ENCODE results near the gene ATRNL1. TPM values are rescaled to one million over a fixed set of nuclear protein-coding genes. Genes with fewer than 3 reads are reported as not detected.

Gene ATRNL1
- polyA plus RNA-seq, 1 donor from 2014 or later, result 47.8 TPM

- no peak overlapping the region for H3K9ac ChIP-seq (ENCODE audit: low read length)
- H3K9me3 ChIP-seq (ENCODE audit: low read length), result no peaks in the 10 kb centered on the region
- no peaks in the 10 kb centered on the region for H3K9me2 ChIP-seq (ENCODE audit: insufficient read depth, low read length)
- no peaks in the 10 kb centered on the region for H4K20me1 ChIP-seq (ENCODE audit: insufficient read depth)
- H3K4me3 ChIP-seq (ENCODE audit: low read length), result no peak overlapping the region
- no peaks in the 10 kb centered on the region for H3K79me2 ChIP-seq (replicated peaks; ENCODE audit: insufficient read depth, low read length)
- no peaks in the 10 kb centered on the region for H3F3A ChIP-seq (ENCODE audit: insufficient read depth, low read length, poor library complexity, severe bottlenecking)
- no peak overlapping the region for H2AFZ ChIP-seq (ENCODE audit: low read depth, low read length)
- H3K27me3 ChIP-seq (ENCODE audit: insufficient read depth, low read depth, low read length), result no peaks in the 10 kb centered on the region
- H3K36me3 ChIP-seq (ENCODE audit: insufficient read depth, low read length), result no peaks in the 10 kb centered on the region
- no peak overlapping the region for H3K4me2 ChIP-seq (ENCODE audit: low read length)
- TF ChIP-seq POLR2AphosphoS5 (IDR thresholded peaks at IDR 0.05) (peak; percentile 29), SMC3 (conservative IDR thresholded peaks at IDR 0.05; ENCODE audit: poor library complexity) (no peak), TAF1 (IDR thresholded peaks at IDR 0.05; ENCODE audit: low read depth) (no peak), EP300 (conservative IDR thresholded peaks at IDR 0.05; ENCODE audit: poor library complexity, severe bottlenecking) (peak; percentile 39)
- H3K27ac ChIP-seq (ENCODE audit: low read length), result no peak overlapping the region
Measured at GRCh38 chr10:115909037-115909436, 815.9 kb downstream of the ATRNL1 start.

GRCh38 chr10:115909962-115910731 is 817.0 kb downstream of the ATRNL1 start:
- no peak for TF ChIP-seq POLR2AphosphoS5 (IDR thresholded peaks at IDR 0.05)
- no peak for TF ChIP-seq REST (IDR thresholded peaks at IDR 0.05; ENCODE audit: borderline replicate concordance)
- TF ChIP-seq MXI1 (conservative IDR thresholded peaks at IDR 0.05; ENCODE audit: poor library complexity, severe bottlenecking), result no peak
- no peak for TF ChIP-seq RAD21 (conservative IDR thresholded peaks at IDR 0.05)
- TF ChIP-seq EP300 (conservative IDR thresholded peaks at IDR 0.05; ENCODE audit: poor library complexity, severe bottlenecking), result no peak
- no peak for TF ChIP-seq EZH2 (IDR thresholded peaks at IDR 0.05; ENCODE audit: borderline replicate concordance, insufficient read depth, low read length, poor library complexity, severe bottlenecking)
- no peak for TF ChIP-seq SMC3 (conservative IDR thresholded peaks at IDR 0.05; ENCODE audit: poor library complexity)
- TF ChIP-seq TAF1 (IDR thresholded peaks at IDR 0.05; ENCODE audit: low read depth), result no peak
- no peak for TF ChIP-seq CTCF (IDR thresholded peaks at IDR 0.05; ENCODE audit: poor library complexity, severe bottlenecking)
- Histone ChIP-seq H3K9me3 (ENCODE audit: low read length) (no peaks in the 10 kb centered on the region), H3K9ac (ENCODE audit: low read length) (no peak overlapping the region), H3K9me2 (ENCODE audit: insufficient read depth, low read length) (no peaks in the 10 kb centered on the region), H3K79me2 (replicated peaks; ENCODE audit: insufficient read depth, low read length) (no peaks in the 10 kb centered on the region), H3K27me3 (ENCODE audit: insufficient read depth, low read depth, low read length) (no peaks in the 10 kb centered on the region), H4K20me1 (ENCODE audit: insufficient read depth) (no peaks in the 10 kb centered on the region), H3K27ac (ENCODE audit: low read length) (no peak overlapping the region), H3K4me3 (ENCODE audit: low read length) (no peak overlapping the region), H3K36me3 (ENCODE audit: insufficient read depth, low read length) (no peaks in the 10 kb centered on the region), H3F3A (ENCODE audit: insufficient read depth, low read length, poor library complexity, severe bottlenecking) (no peaks in the 10 kb centered on the region), H3K4me2 (ENCODE audit: low read length) (no peak overlapping the region), H2AFZ (ENCODE audit: low read depth, low read length) (no peak overlapping the region)
